Loucy (cell line): Measurements from ENCODE around the gene CLSTN2.

Experiments used
- H2AFZ ChIP-seq: fragments of 200-600 bp; sonication (generic); 2 replicates; pipeline ENCODE4 v1.6.0; 2016; ENCODE audit warnings: antibody characterized with exemption, mild to moderate bottlenecking, low read length, moderate library complexity
- H3F3A ChIP-seq: fragments of 200-600 bp; 2 replicates; pipeline ENCODE4 v1.6.0; 2016; ENCODE audit warnings: antibody characterized with exemption, low read depth, mild to moderate bottlenecking
- H3K27me3 ChIP-seq: fragments of 200-600 bp; sonication (generic); 2 replicates; pipeline ENCODE4 v1.6.1; 2014; ENCODE audit warnings: low read length, mild to moderate bottlenecking; ENCODE audit not compliant: insufficient read depth, poor library complexity, severe bottlenecking
- H3K36me3 ChIP-seq: fragments of 200-600 bp; sonication (generic); 2 replicates; pipeline ENCODE4 v1.6.1; 2016; ENCODE audit warnings: low read length; ENCODE audit not compliant: insufficient read depth
- H3K4me1 ChIP-seq: fragments of 200-600 bp; sonication (generic); 2 replicates; pipeline ENCODE4 v1.5.1; 2014; ENCODE audit warnings: low read length, mild to moderate bottlenecking; ENCODE audit not compliant: insufficient read depth, poor library complexity, severe bottlenecking
- H3K4me2 ChIP-seq: fragments of 200-600 bp; sonication (generic); 2 replicates; pipeline ENCODE4 v1.6.0; 2014; ENCODE audit warnings: antibody characterized with exemption, low read length, low read depth, mild to moderate bottlenecking; ENCODE audit not compliant: poor library complexity, severe bottlenecking
- H3K4me3 ChIP-seq: fragments of 200-600 bp; sonication (generic); 2 replicates; pipeline ENCODE4 v1.5.1; 2014; ENCODE audit warnings: low read length, mild to moderate bottlenecking, mixed read lengths; ENCODE audit not compliant: poor library complexity, severe bottlenecking
- H3K79me2 ChIP-seq: fragments of 200-600 bp; sonication (generic); 2 replicates; pipeline ENCODE4 v1.6.1; 2014; ENCODE audit warnings: low read length; ENCODE audit not compliant: insufficient read depth
- H3K9ac ChIP-seq: fragments of 200-600 bp; sonication (generic); 2 replicates; pipeline ENCODE4 v1.6.0; 2014; ENCODE audit warnings: mild to moderate bottlenecking, low read depth, low read length, moderate library complexity; ENCODE audit not compliant: poor library complexity, severe bottlenecking
- H3K9me2 ChIP-seq: fragments of 200-600 bp; sonication (generic); replicated peaks from 2 replicates; pipeline ENCODE4 v1.6.1; 2016; ENCODE audit warnings: low read depth, low read length, mixed read lengths
- H3K9me3 ChIP-seq: fragments of 200-600 bp; sonication (generic); 2 replicates; pipeline ENCODE4 v1.6.1; 2014; ENCODE audit warnings: mild to moderate bottlenecking, antibody characterized with exemption, low read length, low read depth; ENCODE audit not compliant: insufficient read depth
- H4K20me1 ChIP-seq: fragments of 200-600 bp; sonication (generic); 2 replicates; pipeline ENCODE4 v1.6.0; 2014; ENCODE audit warnings: antibody characterized with exemption, low read length, mild to moderate bottlenecking; ENCODE audit not compliant: insufficient read depth, poor library complexity, severe bottlenecking
- EZH2phosphoT487 ChIP-seq: fragments of 200-600 bp; IDR thresholded peaks from 2 replicates; pipeline ENCODE4 v1.6.1; 2018; ENCODE audit warnings: antibody characterized with exemption, mild to moderate bottlenecking, moderate library complexity, borderline replicate concordance
- TF ChIP-seq, protein P1 (sequence below): fragments of 200-600 bp; sonication (generic); conservative IDR thresholded peaks from 2 replicates; pipeline ENCODE4 v1.5.1; 2014; ENCODE audit warnings: mild to moderate bottlenecking, antibody characterized with exemption, low read length

The CLSTN2 gene

DNA sequence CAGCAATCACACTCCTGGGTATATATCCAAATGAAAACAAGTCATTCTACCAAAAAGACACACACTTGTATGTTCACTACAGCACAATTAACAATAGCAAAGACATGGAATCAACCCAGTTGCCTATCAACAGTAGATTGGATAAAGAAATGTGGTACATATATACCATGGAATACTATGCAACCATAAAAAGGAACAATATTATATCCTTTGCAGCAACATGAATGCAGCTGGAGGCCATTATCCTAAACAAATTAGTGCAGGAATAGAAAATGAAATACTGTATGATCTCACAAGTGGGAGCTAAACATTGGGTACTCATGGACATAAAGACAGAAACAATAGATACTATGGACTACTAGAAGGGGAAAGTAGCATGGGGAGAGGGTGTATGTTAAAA lies 224.7 kb downstream of the CLSTN2 start:
- Histone ChIP-seq H3K9ac (no peak overlapping the region), H2AFZ (no peak overlapping the region), H3K4me3 (no peak overlapping the region), H3K27me3 (no peaks in the 10 kb centered on the region), H3K4me1 (no peaks in the 10 kb centered on the region), H3K36me3 (no peaks in the 10 kb centered on the region), H3F3A (no peaks in the 10 kb centered on the region), H3K4me2 (no peak overlapping the region), H3K79me2 (no peaks in the 10 kb centered on the region), H4K20me1 (no peaks in the 10 kb centered on the region), H3K9me2 (no peaks in the 10 kb centered on the region), H3K9me3 (no peaks in the 10 kb centered on the region)
- no peak for TF ChIP-seq EZH2phosphoT487
- TF ChIP-seq, protein P1, sequence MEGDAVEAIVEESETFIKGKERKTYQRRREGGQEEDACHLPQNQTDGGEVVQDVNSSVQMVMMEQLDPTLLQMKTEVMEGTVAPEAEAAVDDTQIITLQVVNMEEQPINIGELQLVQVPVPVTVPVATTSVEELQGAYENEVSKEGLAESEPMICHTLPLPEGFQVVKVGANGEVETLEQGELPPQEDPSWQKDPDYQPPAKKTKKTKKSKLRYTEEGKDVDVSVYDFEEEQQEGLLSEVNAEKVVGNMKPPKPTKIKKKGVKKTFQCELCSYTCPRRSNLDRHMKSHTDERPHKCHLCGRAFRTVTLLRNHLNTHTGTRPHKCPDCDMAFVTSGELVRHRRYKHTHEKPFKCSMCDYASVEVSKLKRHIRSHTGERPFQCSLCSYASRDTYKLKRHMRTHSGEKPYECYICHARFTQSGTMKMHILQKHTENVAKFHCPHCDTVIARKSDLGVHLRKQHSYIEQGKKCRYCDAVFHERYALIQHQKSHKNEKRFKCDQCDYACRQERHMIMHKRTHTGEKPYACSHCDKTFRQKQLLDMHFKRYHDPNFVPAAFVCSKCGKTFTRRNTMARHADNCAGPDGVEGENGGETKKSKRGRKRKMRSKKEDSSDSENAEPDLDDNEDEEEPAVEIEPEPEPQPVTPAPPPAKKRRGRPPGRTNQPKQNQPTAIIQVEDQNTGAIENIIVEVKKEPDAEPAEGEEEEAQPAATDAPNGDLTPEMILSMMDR: no peak

DNA sequence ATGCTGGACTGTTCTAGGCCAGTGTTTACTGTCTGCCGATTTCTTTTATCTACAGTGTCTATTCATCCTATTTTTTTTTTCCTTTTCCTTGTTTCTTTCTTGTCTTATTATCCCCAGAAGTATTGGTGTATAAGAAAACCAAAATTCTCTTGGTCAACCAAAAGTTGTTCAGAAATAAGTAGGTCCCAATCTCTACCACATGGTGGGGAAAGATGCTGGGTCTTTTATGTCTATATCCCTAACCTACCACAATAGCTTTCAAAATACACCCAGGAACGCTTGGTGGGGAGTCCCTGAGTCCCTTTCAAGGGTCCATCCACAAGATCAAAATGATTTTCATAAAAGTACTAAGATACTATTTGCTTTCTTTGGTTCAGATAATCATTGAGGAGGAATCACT lies 225.6 kb downstream of the CLSTN2 start:
- TF ChIP-seq, protein P1: no peak
- no peak for TF ChIP-seq EZH2phosphoT487
- Histone ChIP-seq H3K36me3 (no peaks in the 10 kb centered on the region), H3K4me2 (no peak overlapping the region), H3K9me2 (no peaks in the 10 kb centered on the region), H3K9me3 (no peaks in the 10 kb centered on the region), H3K4me3 (no peak overlapping the region), H3K4me1 (no peaks in the 10 kb centered on the region), H3K79me2 (no peaks in the 10 kb centered on the region), H3K9ac (no peak overlapping the region), H4K20me1 (no peaks in the 10 kb centered on the region), H2AFZ (no peak overlapping the region), H3F3A (no peaks in the 10 kb centered on the region), H3K27me3 (no peaks in the 10 kb centered on the region)

DNA sequence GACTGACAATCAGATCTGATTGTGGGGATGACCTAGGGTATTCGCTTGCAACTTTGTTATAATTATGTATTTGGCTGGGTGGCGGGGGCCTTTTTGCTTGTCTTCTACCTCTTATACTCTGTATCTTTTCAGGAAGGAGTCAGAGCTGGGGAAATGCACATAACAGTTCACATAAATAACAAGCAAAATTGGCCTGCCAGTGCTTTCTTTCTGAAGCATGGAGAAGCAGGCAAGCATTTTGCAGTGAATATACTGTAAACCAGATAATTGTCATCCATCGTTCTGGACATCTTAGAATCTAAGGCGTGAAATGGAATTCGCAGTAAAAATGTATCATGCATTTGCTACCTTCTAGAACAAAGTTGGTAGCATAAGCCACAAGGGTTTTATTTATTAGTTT lies 227.6 kb downstream of the CLSTN2 start:
- Histone ChIP-seq H3K36me3 (no peaks in the 10 kb centered on the region), H4K20me1 (no peaks in the 10 kb centered on the region), H3K79me2 (no peaks in the 10 kb centered on the region), H3F3A (no peaks in the 10 kb centered on the region), H3K4me3 (no peak overlapping the region), H3K9me2 (no peaks in the 10 kb centered on the region), H3K4me1 (no peaks in the 10 kb centered on the region), H2AFZ (no peak overlapping the region), H3K4me2 (no peak overlapping the region), H3K27me3 (no peaks in the 10 kb centered on the region), H3K9me3 (no peaks in the 10 kb centered on the region), H3K9ac (no peak overlapping the region)
- TF ChIP-seq, protein P1: no peak
- TF ChIP-seq EZH2phosphoT487: no peak
